ENCODE measurements around the gene ZNF763. TPM values are rescaled to one million over a fixed set of nuclear protein-coding genes. Genes with fewer than 3 reads are reported as not detected.

ZNF763 gene
- total RNA-seq, result 0.81 and 0.85 TPM in 2 replicates

DNA sequence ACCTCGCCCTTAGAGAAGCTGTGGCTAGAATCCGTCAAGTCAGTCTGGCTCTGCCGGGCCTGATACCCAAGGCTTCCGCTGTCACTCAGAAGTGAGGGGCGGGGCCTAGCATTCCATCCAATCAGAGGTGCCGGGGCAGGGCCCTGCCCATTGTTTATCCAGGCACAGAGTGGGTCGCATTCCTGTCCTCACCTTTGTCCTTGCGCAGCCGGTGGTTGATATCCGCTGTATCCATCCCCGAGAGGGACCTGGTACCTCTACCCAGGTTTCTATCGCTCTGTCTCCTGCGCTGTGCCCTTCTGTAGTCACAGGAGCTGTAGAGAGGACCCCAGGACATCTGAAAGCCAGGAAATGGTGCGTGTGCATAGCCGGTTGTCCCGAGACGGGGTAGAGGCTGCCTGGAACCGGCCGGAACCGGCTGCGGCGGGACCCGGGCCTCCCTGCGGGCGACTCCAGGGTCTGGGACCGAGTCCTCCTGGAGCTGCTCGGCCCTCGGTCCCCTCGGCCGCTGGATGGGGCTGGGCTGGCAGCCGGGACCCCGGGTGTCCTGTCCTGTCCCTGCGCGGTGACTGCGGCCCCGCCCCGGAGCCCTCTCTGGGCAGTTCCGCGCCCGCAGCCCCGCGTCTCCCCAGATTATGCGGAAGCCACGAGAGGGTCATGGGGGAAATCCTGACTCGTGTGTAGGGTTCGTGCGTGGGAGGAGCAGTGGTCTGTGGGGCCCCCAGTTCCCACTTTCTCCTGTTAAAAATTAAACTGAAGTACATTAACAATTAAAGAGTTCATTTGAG lies at the start of gene ZNF763:
TSS of gene ZNF763 (plus strand) at position 183 of the 788 bp plus-strand sequence. CDS start at position 352, 169 bp downstream.

DNA sequence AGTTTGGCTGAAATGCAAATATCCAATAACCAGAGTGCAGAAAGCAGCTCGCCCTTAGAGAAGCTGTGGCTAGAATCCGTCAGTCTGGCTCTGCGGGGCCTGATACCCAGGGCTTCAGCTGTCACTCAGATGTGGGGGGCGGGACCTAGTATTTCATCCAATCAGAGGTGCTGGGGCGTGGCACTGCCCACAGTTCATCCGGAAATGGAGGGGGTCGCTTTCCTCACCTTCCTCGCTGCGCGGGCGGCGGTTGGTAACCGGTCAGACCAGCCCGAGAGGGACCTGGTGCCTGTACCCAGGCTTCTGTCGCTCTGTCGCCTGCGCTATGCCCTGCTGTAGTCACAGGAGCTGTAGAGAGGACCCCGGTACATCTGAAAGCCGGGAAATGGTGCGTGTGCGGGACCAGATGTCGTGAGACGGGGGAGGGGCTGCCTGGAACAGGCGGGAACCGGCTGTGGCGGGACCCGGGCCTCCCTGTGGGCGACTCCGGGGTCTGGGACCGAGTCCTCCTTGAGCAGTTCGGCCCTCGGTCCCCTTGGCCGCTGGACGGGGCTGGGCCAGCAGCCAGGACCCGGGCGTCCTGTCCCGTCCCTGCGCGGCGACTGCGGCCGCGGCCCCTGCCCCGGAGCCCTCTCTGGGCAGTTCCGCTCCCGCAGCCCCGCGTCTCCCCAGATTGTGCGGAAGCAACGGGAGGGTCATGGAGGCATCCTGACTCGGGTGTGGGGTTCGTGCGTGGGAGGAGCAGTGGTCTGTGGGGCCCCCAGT lies 39.8 kb upstream of the ZNF763 start, which contains the start of gene ZNF700:
TSS of gene ZNF700 (plus strand) at position 222 of the 765 bp plus-strand sequence. CDS start at position 326, 104 bp downstream.

Small RNA genes within 50 kb of the gene (small RNA-seq; reads per million reads assigned to genes)
- gene RNA5SP464, result not detected
- gene RNA5SP465, result not detected

Other genes with a start within 250 kb of the ZNF763 start
- 3.6 and 4.3 TPM in 2 replicates for gene ZNF823, start 226.1 kb upstream of the ZNF763 start, total RNA-seq
- gene ZNF441, start 198.0 kb upstream of the ZNF763 start, total RNA-seq, result 10.8 and 11.8 TPM in 2 replicates
- 3.6 and 4.7 TPM in 2 replicates for gene ZNF491, start 166.5 kb upstream of the ZNF763 start, total RNA-seq
- gene ZNF440, start 150.8 kb upstream of the ZNF763 start, total RNA-seq, result 8.5 and 10.4 TPM in 2 replicates
- 7.2 and 8.3 TPM in 2 replicates for gene ZNF439, start 116.3 kb upstream of the ZNF763 start, total RNA-seq
- 7.0 and 8.3 TPM in 2 replicates for gene ZNF69, start 77.3 kb upstream of the ZNF763 start, total RNA-seq
- gene ZNF700, start 39.9 kb upstream of the ZNF763 start, total RNA-seq, result 7.5 and 7.9 TPM in 2 replicates
- 3.8 and 4.2 TPM in 2 replicates for gene ZNF433, start 70.6 kb downstream of the ZNF763 start, total RNA-seq
- gene ZNF878, start 87.9 kb downstream of the ZNF763 start, total RNA-seq, result 0.32 TPM in 1 of 2 replicates, not detected in the other
- 7.3 and 7.4 TPM in 2 replicates for gene ZNF844, start 99.7 kb downstream of the ZNF763 start, total RNA-seq
- 4.5 and 6.7 TPM in 2 replicates for gene ZNF20, start 175.3 kb downstream of the ZNF763 start, total RNA-seq
- 9.2 and 9.4 TPM in 2 replicates for gene ZNF625, start 191.7 kb downstream of the ZNF763 start, total RNA-seq
- 11.3 and 12.2 TPM in 2 replicates for gene ZNF136, start 198.1 kb downstream of the ZNF763 start, total RNA-seq

Measured in hair follicle dermal papilla cell (primary cell).